Measurements from ENCODE around the gene SFXN4. TPM values are rescaled to one million over a fixed set of nuclear protein-coding genes. Genes with fewer than 3 reads are reported as not detected.

Gene SFXN4
- total RNA-seq, 1 experiment from 2014 or later, result 21.9 TPM

GRCh38 chr10:119104654-119105015 is 60.9 kb downstream of the SFXN4 start:
- Histone ChIP-seq H4K5ac (ENCODE audit: insufficient read length, low read depth, low read length) (no peak overlapping the region), H2BK120ac (ENCODE audit: low read depth, low read length, poor library complexity, severe bottlenecking) (no peak overlapping the region), H3K18ac (ENCODE audit: insufficient read length, low read depth, low read length) (no peak overlapping the region), H2BK20ac (ENCODE audit: low read depth, low read length, poor library complexity, severe bottlenecking) (no peak overlapping the region), H3K79me2 (ENCODE audit: insufficient read depth, low read length) (peaks cover 1% of the 10 kb centered on the region; the same call in 1 of the 2 replicates), H3K9ac (ENCODE audit: extremely low read depth, insufficient read length, low read length) (peak overlapping the region; percentile 3), H3K23ac (ENCODE audit: insufficient read length, low read depth, low read length) (no peak overlapping the region), H3T11ph (ENCODE audit: low read length) (no peak overlapping the region), H3K56ac (ENCODE audit: insufficient read length, low read depth, low read length) (no peak overlapping the region), H4K91ac (ENCODE audit: insufficient read length, low read depth, low read length) (no peak overlapping the region), H3K27ac (ENCODE audit: insufficient read length, low read depth, low read length) (no peak overlapping the region), H3K4me1 (ENCODE audit: insufficient read depth, low read length) (no peaks in the 10 kb centered on the region), H3K4me2 (ENCODE audit: insufficient read depth, insufficient read length, low read length) (peak overlapping the region; percentile 50), H2BK5ac (ENCODE audit: insufficient read length, low read length) (no peak overlapping the region), H4K20me1 (ENCODE audit: control insufficient read depth, insufficient read depth, insufficient read length) (no peaks in the 10 kb centered on the region), H2AFZ (ENCODE audit: low read length) (no peak overlapping the region), H4K8ac (replicated peaks; ENCODE audit: insufficient read length, low read depth, low read length) (no peak overlapping the region), H3K23me2 (ENCODE audit: insufficient read length, low read depth, low read length, poor library complexity, severe bottlenecking) (no peaks in the 10 kb centered on the region), H2BK15ac (ENCODE audit: low read depth, low read length) (no peak overlapping the region), H3K4ac (ENCODE audit: low read depth, low read length) (no peak overlapping the region), H3K27me3 (ENCODE audit: insufficient read depth, low read length) (no peaks in the 10 kb centered on the region), H3K14ac (ENCODE audit: insufficient read depth, low read length) (no peak overlapping the region), H2BK12ac (ENCODE audit: insufficient read length, low read depth, low read length) (no peak overlapping the region), H3K9me3 (ENCODE audit: control insufficient read depth, low read depth, low read length) (no peaks in the 10 kb centered on the region), H3K79me1 (ENCODE audit: insufficient read depth, low read depth, low read length, poor library complexity, severe bottlenecking) (peaks cover 6% of the 10 kb centered on the region), H2AK5ac (ENCODE audit: insufficient read length, low read length) (no peak overlapping the region)
- peak overlapping the region; percentile 76 to 86 for H3K4me3 Mint-ChIP-seq
- H3K27ac Mint-ChIP-seq, result no peak overlapping the region
- H3K4me1 Mint-ChIP-seq, result peaks cover 4 to 8% of the 10 kb centered on the region in 2 experiments
- WGBS (ENCODE audit: extremely low coverage, insufficient read length, low lambda C conversion rate), result no CpG with 5 or more reads among the region's 22 CpGs
- peaks cover 9 to 31% (median 16%) of the 10 kb centered on the region in 3 experiments; a peak in 6 of 7 replicates for H3K36me3 Mint-ChIP-seq (ENCODE audit: insufficient read depth in 1 of 3, low read depth in 3 of 3)
- peak; percentile 34 for DNase-seq
- H3K9me3 Mint-ChIP-seq, result no peaks in the 10 kb centered on the region
- H3K27me3 Mint-ChIP-seq (ENCODE audit: low read depth), result no peaks in the 10 kb centered on the region; the same call in 1 of the 2 replicates
- TF ChIP-seq CTCF (conservative IDR thresholded peaks at IDR 0.05), result no peak

Measured in H9 (cell line).